Measurements from ENCODE around the gene GRAMD4.

GRCh38 chr22:46604306-46604690 lies 15.9 kb upstream of the GRAMD4 start:
- TF ChIP-seq POLR2A (IDR thresholded peaks at IDR 0.05) (no peak), EP300 (IDR thresholded peaks at IDR 0.05; ENCODE audit: low read depth) (peak; percentile 33)

Measured in transverse colon (tissue), 1 donor.